GM18498 (cell line): ENCODE results near the gene LBX2.
A peak's percentile ranks its signal among the peaks of the same experiment; 100 is the strongest.

ENCODE experiments used
- ATAC-seq: cut with Tn5 transposase; IDR thresholded peaks from one replicate; pipeline ENCODE4 v1.9.1; 2021; ENCODE audit warnings: mild to moderate bottlenecking, moderate library complexity; ENCODE audit not compliant: unreplicated experiment

LBX2 gene

GRCh38 chr2:74499267-74499939 is at the start of gene LBX2:
TSS of gene LBX2 (minus strand) at chr2:74499603. CDS start at chr2:74499537, 66 bp downstream.
- no peak for ATAC-seq

- ATAC-seq, result no peak
Measured at GRCh38 chr2:74548285-74548899, 49.0 kb upstream of the LBX2 start.

- ATAC-seq, result no peak
Measured at GRCh38 chr2:74546004-74546403, 46.6 kb upstream of the LBX2 start.

GRCh38 chr2:74544634-74545033 is 45.2 kb upstream of the LBX2 start:
- no peak for ATAC-seq

GRCh38 chr2:74542978-74543377 is 43.6 kb upstream of the LBX2 start:
- no peak for ATAC-seq

- ATAC-seq, result no peak
Measured at GRCh38 chr2:74540291-74540690, 40.9 kb upstream of the LBX2 start.

GRCh38 chr2:74538881-74539339 is 39.5 kb upstream of the LBX2 start:
- no peak for ATAC-seq

- ATAC-seq, result no peak
Measured at GRCh38 chr2:74537140-74537539, 37.7 kb upstream of the LBX2 start.

- no peak for ATAC-seq
Measured at GRCh38 chr2:74536166-74536950, 37.0 kb upstream of the LBX2 start.

GRCh38 chr2:74535440-74535965 is 36.1 kb upstream of the LBX2 start:
- ATAC-seq, result no peak

GRCh38 chr2:74534411-74534810 is 35.0 kb upstream of the LBX2 start:
- ATAC-seq, result no peak

GRCh38 chr2:74533464-74533863 is 34.1 kb upstream of the LBX2 start:
- no peak for ATAC-seq

GRCh38 chr2:74532222-74532621 is 32.8 kb upstream of the LBX2 start:
- no peak for ATAC-seq

- ATAC-seq, result no peak
Measured at GRCh38 chr2:74531666-74532065, 32.3 kb upstream of the LBX2 start.

- ATAC-seq, result peak; percentile 31
Measured at GRCh38 chr2:74530239-74531187, 31.1 kb upstream of the LBX2 start.

GRCh38 chr2:74529357-74530238 is 30.2 kb upstream of the LBX2 start, which contains the start of the genes AUP1 and HTRA2:
TSS of gene AUP1 (minus strand) at chr2:74529706. CDS start at chr2:74529629, 77 bp downstream.
TSS of gene HTRA2 (plus strand) at chr2:74529933. CDS start at chr2:74530007, 74 bp downstream.
- ATAC-seq, result peak; percentile 80

GRCh38 chr2:74528600-74529356 is 29.4 kb upstream of the LBX2 start:
- peak; percentile 8 for ATAC-seq

- no peak for ATAC-seq
Measured at GRCh38 chr2:74527741-74528140, 28.3 kb upstream of the LBX2 start.
